ENCODE measurements around the gene HSPA1A.

HSPA1A gene

GRCh38 chr6:31865205-31866118, 50.1 kb downstream of the HSPA1A start:
- DNase-seq (ENCODE audit: low read depth), result no peak

Data from stromal cell of bone marrow (primary cell).